AG04450 (cell line): ENCODE results near the gene HARS1. TPM values are rescaled to one million over a fixed set of nuclear protein-coding genes. Genes with fewer than 3 reads are reported as not detected.
A peak's percentile ranks its signal among the peaks of the same experiment; 100 is the strongest.

ENCODE experiments used
- CTCF ChIA-PET: fragments of 300-600, 350-600 bp; formaldehyde crosslinking; extraction: SDS; loops from one replicate; lab custom pipeline; 2022; ENCODE audit warnings: antibody characterized with exemption, inconsistent platforms; lab: Charles Lee
- POLR2A ChIA-PET: fragments of 350-600 bp; formaldehyde crosslinking; extraction: SDS; loops from one replicate; lab custom pipeline; 2021; ENCODE audit warnings: antibody characterized with exemption, inconsistent platforms; lab: Yijun Ruan, JAX
- DNase-seq: peaks from one replicate; pipeline ENCODE4 v3.0.0-alpha.2; 2011; ENCODE audit warnings: low read depth, low spot score
- H3K27ac ChIP-seq: one replicate; pipeline ENCODE4 v1.5.1; 2012; ENCODE audit warnings: low read depth, low read length, control low read depth
- H3K27me3 ChIP-seq: one replicate; pipeline ENCODE4 v1.6.0; 2012; ENCODE audit warnings: low read length; ENCODE audit not compliant: control insufficient read depth, insufficient read depth
- H3K4me3 ChIP-seq: 2 replicates; pipeline ENCODE4 v1.5.1; 2011; ENCODE audit warnings: mild to moderate bottlenecking, low read depth, low read length, control low read depth
- H3K9me3 ChIP-seq: 2 replicates; pipeline ENCODE4 v1.5.1; 2012; ENCODE audit warnings: low read length; ENCODE audit not compliant: control insufficient read depth, insufficient read depth
- polyA plus RNA-seq: library from polyadenylated mRNA; depleted of rRNA; stranded (reverse); fragments of >200 nt; gene quantifications from 2 replicates; pipeline ENCODE4 v1.2.3, GENCODE V29; 2011
- TF ChIP-seq, protein P1 (sequence below): IDR thresholded peaks from 2 replicates; pipeline ENCODE4 v1.5.1; 2011; ENCODE audit warnings: low read depth, low read length, control low read depth, inconsistent platforms

Gene HARS1
- polyA plus RNA-seq, 1 experiment: 98.8 TPM

DNA sequence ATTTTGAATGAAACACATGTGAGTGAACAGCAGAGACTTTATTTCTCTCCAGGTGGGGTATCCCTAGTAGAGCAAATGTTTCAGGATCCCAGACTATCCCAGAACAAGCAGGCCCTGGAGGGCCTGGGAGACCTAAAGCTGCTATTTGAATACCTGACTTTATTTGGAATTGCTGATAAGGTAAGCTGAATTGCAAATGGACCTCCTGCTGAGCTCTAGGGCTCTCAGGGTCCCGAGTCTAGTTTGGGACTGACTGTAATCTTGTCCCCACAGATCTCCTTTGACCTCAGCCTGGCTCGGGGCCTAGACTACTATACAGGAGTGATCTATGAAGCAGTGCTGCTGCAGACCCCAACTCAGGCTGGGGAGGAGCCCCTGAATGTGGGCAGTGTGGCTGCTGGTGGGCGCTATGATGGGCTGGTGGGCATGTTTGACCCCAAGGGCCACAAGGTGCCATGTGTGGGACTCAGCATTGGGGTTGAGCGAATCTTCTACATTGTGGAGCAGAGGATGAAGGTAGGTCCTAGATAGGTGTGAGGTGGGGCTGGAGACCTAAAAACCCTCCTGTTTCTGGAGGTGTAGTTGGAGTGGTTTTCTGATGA is 5.8 kb upstream of the HARS1 start:
- H3K9me3 ChIP-seq: no peaks in the 10 kb centered on the region
- DNase-seq: no peak
- ChIA-PET CTCF (interaction anchor here (0.6 kb wide), 1 partner anchor 11 kb away, joined by 4 read pairs; no protein-coding TSS in a partner anchor), POLR2A (interaction anchor here (0.5 to 0.6 kb wide), 2 partner anchors 195 to 411 kb away, joined by 4 to 5 read pairs; no protein-coding TSS in a partner anchor)
- H3K4me3 ChIP-seq: no peak overlapping the region
- H3K27ac ChIP-seq: no peak overlapping the region
- TF ChIP-seq, protein P1, sequence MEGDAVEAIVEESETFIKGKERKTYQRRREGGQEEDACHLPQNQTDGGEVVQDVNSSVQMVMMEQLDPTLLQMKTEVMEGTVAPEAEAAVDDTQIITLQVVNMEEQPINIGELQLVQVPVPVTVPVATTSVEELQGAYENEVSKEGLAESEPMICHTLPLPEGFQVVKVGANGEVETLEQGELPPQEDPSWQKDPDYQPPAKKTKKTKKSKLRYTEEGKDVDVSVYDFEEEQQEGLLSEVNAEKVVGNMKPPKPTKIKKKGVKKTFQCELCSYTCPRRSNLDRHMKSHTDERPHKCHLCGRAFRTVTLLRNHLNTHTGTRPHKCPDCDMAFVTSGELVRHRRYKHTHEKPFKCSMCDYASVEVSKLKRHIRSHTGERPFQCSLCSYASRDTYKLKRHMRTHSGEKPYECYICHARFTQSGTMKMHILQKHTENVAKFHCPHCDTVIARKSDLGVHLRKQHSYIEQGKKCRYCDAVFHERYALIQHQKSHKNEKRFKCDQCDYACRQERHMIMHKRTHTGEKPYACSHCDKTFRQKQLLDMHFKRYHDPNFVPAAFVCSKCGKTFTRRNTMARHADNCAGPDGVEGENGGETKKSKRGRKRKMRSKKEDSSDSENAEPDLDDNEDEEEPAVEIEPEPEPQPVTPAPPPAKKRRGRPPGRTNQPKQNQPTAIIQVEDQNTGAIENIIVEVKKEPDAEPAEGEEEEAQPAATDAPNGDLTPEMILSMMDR: no peak
- H3K27me3 ChIP-seq: no peaks in the 10 kb centered on the region

DNA sequence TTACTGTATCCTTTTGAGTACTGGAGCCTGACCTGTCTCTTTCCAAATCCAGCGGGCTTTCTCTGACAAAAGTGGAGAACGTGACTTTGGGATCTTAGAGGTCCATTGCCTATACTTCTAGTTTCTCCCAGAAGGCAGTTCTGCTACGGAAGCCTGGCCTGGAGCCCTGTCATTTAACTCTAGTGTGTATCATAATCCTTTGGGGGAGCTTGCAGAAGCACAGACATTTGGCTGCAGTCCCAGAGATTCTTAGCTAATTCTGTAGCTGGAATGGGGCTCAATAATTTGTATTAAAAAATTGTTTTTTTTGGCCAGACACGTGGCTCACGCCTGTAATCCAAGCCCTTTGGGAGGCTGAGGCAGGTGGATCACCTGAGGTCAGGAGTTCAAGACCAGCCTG is 3.1 kb upstream of the HARS1 start:
- DNase-seq: no peak
- CTCF ChIA-PET: no interaction called here
- POLR2A ChIA-PET: interaction anchor here (0.5 to 1.1 kb wide), 2 partner anchors 47 to 292 kb away, joined by 4 to 7 read pairs; partner anchors contain the start of genes IK and NDUFA2

GRCh38 chr5:140690376-140690932 is 716 bp downstream of the HARS1 start:
- ChIA-PET CTCF (interaction anchor here (0.6 to 1.2 kb wide), 4 partner anchors 137 to 318 kb away, joined by 3 to 5 read pairs (median 3); partner anchors contain the start of gene EIF4EBP3), POLR2A (interaction anchor here (0.6 to 2.0 kb wide), 15 partner anchors 10 to 446 kb away, joined by 3 to 21 read pairs (median 3); partner anchors contain the start of genes IK, NDUFA2, SRA1 and WDR55)
- Histone ChIP-seq H3K4me3 (peak overlapping the region; percentile 99), H3K27ac (peak overlapping the region; percentile 77), H3K9me3 (no peaks in the 10 kb centered on the region; the same call in 1 of the 2 replicates), H3K27me3 (no peaks in the 10 kb centered on the region)
- DNase-seq: no peak
- TF ChIP-seq, protein P1: no peak

More for the DNA sequence above, 3.1 kb upstream of the HARS1 start:
- peak overlapping the region; percentile 21 for H3K27ac ChIP-seq
- H3K9me3 ChIP-seq: no peaks in the 10 kb centered on the region; the same call in 1 of the 2 replicates
- H3K4me3 ChIP-seq: no peak overlapping the region
- H3K27me3 ChIP-seq: no peaks in the 10 kb centered on the region
- TF ChIP-seq, protein P1: no peak

GRCh38 chr5:140678993-140679392 is 12.2 kb downstream of the HARS1 start:
- TF ChIP-seq, protein P1: no peak
- Histone ChIP-seq H3K4me3 (no peak overlapping the region), H3K27me3 (no peaks in the 10 kb centered on the region), H3K27ac (no peak overlapping the region), H3K9me3 (no peaks in the 10 kb centered on the region)
- no peak for DNase-seq
- CTCF ChIA-PET: no interaction called here
- POLR2A ChIA-PET: interaction anchor here (1.2 kb wide), 1 partner anchor 12 kb away, joined by 5 read pairs; the partner anchor contains the start of genes HARS1 and HARS2

DNA sequence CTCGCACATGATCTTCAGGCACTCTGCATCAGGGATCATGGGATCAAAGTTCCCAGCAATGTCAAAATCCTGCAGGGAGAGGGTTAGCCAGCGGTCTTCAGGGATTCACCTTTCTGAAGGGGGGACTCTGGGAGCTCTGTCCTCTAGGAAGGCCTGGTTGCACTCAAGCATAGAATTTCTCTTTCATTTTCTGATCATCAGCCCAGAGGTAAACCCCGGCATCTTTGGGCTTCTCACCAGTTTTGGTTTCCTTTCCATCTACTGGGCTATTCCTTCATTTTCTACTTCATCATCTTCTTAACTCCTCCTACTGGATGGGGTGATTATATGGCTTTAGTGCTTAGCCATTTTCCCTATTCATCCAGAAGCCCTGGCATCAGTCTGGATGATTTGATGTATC is 13.2 kb downstream of the HARS1 start:
- no peak for DNase-seq
- POLR2A ChIA-PET: no interaction called here
- TF ChIP-seq, protein P1: no peak
- Histone ChIP-seq H3K27ac (no peak overlapping the region), H3K4me3 (no peak overlapping the region), H3K9me3 (no peaks in the 10 kb centered on the region; the same call in 1 of the 2 replicates), H3K27me3 (no peaks in the 10 kb centered on the region)
- CTCF ChIA-PET: no interaction called here
